ENCODE data around the gene KRT27.
"Not testable (repeated sequence)": the region's sequence is repeated elsewhere in the genome, so short reads cannot be mapped to it uniquely, and the experiment has no call there.

KRT27 gene

GRCh38 chr17:40782450-40782849, at the start of gene KRT27:
KRT27 (minus strand) TSS chr17:40782550; CDS start chr17:40782493, 57 bp downstream.
- no peak for DNase-seq

- no peak for DNase-seq
These were observed 47.9 kb upstream of the KRT27 start for GRCh38 chr17:40830085-40830776.

- no peak for DNase-seq
These were observed 46.2 kb upstream of the KRT27 start for GRCh38 chr17:40828454-40829044.

- no peak for DNase-seq
These were observed 45.5 kb upstream of the KRT27 start for GRCh38 chr17:40827746-40828453.

GRCh38 chr17:40825599-40825998, 43.2 kb upstream of the KRT27 start:
- DNase-seq: no peak

GRCh38 chr17:40824015-40824832, 41.9 kb upstream of the KRT27 start:
- no peak for DNase-seq

- no peak for DNase-seq
These were observed 39.9 kb upstream of the KRT27 start, which contains the start of gene KRT10 for GRCh38 chr17:40822132-40822812. KRT10 (minus strand) TSS chr17:40822614; CDS start chr17:40822585, 29 bp downstream.

GRCh38 chr17:40821536-40821935, 39.2 kb upstream of the KRT27 start:
- no peak for DNase-seq

- no peak for DNase-seq
These were observed 38.0 kb upstream of the KRT27 start for GRCh38 chr17:40820228-40820838.

- DNase-seq: no peak
These were observed 37.3 kb upstream of the KRT27 start for GRCh38 chr17:40819528-40820125.

- peak; percentile 46 to 71 for DNase-seq
These were observed 36.6 kb upstream of the KRT27 start for GRCh38 chr17:40818733-40819527.

GRCh38 chr17:40818343-40818732, 36.0 kb upstream of the KRT27 start:
- no peak for DNase-seq

GRCh38 chr17:40817103-40817682, 34.8 kb upstream of the KRT27 start:
- no peak for DNase-seq

GRCh38 chr17:40816569-40816968, 34.2 kb upstream of the KRT27 start:
- no peak for DNase-seq

GRCh38 chr17:40815381-40815780, 33.0 kb upstream of the KRT27 start:
- DNase-seq: no peak

GRCh38 chr17:40814657-40815056, 32.3 kb upstream of the KRT27 start:
- not testable (repeated sequence) for DNase-seq

- no peak for DNase-seq
These were observed 31.5 kb upstream of the KRT27 start for GRCh38 chr17:40813804-40814203.

- DNase-seq: no peak
These were observed 30.3 kb upstream of the KRT27 start for GRCh38 chr17:40812639-40813038.

- DNase-seq: no peak
These were observed 28.1 kb upstream of the KRT27 start for GRCh38 chr17:40810494-40810893.

- no peak for DNase-seq
These were observed 27.5 kb upstream of the KRT27 start for GRCh38 chr17:40809721-40810421.

All from NCI-H1930 (cell line).